HG03521 (cell line): ENCODE measurements around the gene GMNC.
A peak's percentile ranks its signal among the peaks of the same experiment; 100 is the strongest.

Experiments used
- ATAC-seq: cut with Tn5 transposase; IDR thresholded peaks from one replicate; pipeline ENCODE4 v1.9.1; 2021; ENCODE audit warnings: mild to moderate bottlenecking, moderate library complexity; ENCODE audit not compliant: unreplicated experiment

Gene GMNC

DNA sequence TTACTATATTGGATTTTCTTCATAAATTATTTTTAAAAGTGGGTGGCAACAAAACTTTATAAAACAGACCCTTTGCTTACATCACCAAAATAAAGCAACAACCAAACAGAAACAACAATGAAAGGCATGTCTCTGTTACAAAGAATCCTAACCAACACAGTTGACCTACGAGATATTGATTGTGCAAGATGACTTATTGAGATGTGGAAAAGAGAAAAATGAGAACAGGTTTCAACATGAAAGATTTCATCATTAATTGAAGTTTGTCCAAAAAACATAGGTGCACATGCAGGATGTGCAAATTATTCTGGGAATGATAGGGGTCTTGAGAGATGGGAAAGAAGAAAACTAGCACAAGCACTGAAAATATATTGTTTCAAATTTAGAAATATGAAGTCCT lies 9.0 kb downstream of the GMNC start:
- ATAC-seq, result no peak

DNA sequence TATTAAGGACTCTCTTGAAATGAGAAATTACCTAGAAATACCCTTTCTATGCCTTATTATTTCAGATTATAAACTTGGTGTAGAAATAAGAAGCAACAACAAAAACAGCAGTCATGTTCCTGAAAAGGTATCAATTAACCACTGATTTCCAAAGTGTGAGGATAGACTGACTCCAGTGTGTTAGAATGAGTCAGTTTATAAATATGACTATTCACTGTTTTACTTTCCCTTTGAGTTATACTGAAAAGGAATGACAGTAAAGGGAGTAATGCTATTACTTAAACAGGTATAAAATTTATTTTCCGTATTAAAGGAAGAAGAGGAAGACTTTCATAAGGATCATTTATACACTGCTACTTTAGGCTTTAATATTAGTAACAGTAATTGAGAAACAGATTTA lies 12.9 kb downstream of the GMNC start:
- ATAC-seq, result no peak

DNA sequence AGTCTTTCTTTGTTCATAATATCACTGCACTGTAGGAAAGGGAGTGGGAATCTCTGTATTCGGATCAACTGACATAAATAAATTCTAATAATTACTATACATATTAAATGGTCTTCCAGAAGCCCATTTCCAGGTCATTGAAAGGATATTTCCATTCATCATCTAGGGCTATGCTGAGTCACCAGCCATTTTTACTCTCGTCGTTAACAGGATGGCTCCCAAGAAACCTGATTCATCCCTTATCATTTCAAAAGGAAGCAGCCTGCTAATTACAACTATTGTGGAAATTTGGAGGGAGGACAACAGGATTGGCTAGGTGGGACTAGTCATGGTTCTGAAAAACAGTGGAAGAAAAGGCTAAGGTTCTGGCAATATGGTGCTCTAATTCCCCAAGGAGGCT lies 13.6 kb downstream of the GMNC start:
- no peak for ATAC-seq

DNA sequence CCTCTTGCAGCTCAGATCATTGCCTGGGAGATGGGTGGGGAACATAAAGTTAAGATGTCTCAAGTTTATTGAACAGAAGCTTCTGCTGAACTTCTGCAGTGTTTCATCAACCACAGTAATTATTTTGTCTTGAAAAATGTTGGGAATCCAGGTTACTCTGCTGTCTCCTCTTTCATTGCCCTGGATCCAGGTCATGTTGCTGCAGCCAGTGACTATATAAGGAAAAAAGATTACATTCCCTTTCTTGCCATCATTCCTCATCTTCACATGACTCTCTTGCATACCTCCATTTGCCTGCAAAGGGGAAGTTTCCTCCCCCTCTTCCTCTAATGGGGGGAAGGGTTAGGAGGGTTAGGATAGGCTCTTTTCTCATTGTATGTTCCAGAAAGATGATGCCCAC lies 15.1 kb downstream of the GMNC start:
- ATAC-seq, result no peak

GRCh38 chr3:190840146-190840545 lies 22.3 kb downstream of the GMNC start:
- ATAC-seq, result no peak

DNA sequence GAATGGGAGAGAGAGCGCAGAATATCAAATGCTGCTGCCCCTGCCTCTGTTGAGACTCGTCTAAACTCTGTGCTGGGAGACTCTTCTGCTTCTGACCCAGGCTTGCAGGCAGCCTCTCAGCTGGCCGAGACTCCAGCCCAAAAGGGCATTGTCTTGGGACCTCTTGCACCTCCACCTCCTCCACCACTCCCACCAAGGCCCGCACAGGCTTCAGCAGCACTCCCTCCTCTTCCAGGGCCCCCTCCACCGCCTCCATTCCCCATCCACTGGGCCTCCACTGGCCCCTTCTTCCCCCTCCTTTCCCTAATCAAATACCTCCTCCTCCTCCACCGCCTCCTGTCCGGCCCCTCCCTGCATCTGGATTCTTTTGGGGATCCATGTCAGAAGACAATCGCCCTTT lies 31.3 kb downstream of the GMNC start:
- ATAC-seq, result no peak

DNA sequence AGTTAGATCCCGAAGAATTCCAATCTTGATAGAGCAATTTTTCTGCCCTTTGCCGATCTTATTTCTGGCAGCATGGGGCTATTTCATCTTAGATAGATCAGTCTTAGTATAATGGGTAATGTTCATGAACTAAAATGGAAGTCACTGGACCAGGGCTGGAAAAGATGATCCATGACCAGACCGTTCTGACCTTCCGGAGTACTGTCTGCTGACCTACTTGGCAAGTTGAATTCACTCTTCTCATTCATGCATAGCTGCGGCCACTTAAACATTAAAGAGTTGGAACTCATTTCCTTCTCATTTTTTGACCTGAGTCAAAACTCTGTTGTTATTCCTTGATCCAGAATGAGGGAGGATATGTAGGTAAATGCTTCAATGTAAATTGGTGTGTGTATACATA lies 32.5 kb downstream of the GMNC start:
- ATAC-seq, result no peak

DNA sequence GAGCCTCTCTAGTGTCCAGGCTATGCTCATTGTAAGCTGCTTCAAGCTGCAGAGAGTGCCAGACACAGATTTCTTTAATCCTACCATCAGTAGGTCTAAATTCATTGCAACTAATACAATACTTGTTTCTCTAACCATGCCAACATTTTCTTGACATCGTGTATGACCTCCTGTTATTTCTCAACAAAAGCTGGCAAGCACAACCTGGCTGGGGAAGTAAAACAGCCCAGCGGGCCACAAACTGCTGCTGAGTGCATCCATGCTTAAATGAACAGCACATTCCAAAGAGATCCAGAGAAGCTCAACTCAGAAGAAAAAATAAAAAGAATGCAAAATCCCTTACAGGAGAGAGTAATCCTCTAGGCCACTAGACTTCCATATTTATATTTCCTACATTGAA lies 36.5 kb downstream of the GMNC start:
- no peak for ATAC-seq

DNA sequence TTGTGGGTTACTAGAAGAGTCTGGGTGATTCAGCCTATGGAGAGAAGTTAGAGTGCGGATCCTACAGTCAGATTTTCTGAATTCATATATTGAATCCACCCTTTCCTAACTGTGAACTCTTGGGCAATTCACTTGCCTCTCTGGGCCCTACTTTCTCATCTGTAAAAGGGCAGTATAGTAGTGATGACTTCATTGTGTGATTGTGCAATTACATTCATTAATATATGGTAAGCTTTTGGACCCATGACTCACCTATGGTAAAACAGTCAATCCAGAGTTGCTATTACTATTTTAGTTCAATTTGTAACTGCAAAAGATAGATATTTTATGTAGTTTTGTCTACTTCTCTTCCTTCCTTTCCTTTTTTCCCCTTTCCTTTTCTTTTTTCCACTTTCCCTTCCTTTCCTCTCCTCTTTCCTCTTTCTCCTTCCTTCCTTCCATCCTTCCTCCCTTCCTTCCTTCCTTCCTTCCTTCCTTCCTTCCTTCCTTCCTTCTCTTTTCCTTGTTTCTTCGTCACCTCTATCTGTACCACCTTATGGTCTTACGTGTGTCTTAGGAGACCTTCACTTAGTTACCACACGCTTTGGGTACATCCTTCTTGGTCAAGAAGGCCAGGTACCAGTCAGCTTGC lies 37.0 kb downstream of the GMNC start:
- ATAC-seq, result no peak

DNA sequence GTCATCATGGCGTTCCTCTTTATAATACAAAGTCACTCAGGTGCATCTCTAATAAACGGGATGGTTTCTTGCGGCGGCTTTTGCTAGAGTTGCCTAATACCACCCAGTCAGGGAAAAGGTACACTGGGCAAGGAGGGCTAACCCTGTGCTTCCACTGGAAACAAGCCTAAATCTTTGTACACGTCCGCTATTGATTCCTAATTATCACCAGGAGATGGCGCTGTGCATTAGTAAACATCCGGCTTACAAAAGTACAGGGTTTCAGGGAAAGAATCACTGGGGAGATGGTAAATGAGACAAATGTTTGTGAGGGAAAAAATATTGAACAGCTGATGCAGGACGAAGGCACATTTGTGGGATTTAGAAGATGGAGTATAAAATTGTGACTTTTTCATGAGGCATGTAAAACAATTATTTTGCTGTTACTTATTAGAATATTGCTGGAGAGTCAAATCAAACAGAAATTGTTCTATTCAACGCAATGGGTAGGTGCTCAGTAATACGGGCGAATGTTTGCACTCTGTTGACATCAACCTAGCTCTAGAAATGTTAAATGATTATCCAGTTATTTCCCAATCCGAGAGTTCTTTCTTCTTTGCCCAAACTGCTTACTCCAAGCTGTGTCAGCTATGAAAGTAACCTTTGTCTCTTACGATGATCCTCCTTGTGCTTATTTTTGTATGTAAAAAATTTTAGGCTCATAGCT lies 50.6 kb downstream of the GMNC start:
- peak; percentile 76 for ATAC-seq

DNA sequence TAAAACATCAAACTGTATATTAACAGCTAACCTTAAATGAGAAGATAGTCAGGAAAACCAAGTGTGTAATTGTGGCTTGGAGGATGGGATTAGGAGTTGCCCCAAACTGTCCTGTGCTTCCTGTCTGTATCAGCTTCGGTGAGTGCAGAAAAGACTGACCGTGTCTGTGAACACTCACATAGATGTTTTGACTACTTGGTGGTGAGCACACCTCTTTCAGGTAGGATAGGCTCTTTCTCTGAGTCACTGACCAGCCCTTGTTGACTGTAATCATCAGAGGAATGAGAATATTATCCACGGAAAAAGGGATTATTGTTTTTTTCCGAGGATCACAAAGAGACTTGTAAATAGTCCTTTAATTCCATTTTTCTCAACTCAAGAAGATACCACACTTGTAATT lies 51.5 kb downstream of the GMNC start:
- ATAC-seq, result no peak

GRCh38 chr3:190809351-190809750 lies 53.1 kb downstream of the GMNC start:
- no peak for ATAC-seq

GRCh38 chr3:190807719-190808375 lies 54.6 kb downstream of the GMNC start:
- ATAC-seq, result no peak
